Esophagus muscularis mucosa (tissue), 4 donors: ENCODE data around the gene SEMA6A. TPM values are rescaled to one million over a fixed set of nuclear protein-coding genes. Genes with fewer than 3 reads are reported as not detected.

Experiments used
- DNase-seq: peaks from one replicate; pipeline ENCODE4 v3.0.0-alpha.2; 2017; ENCODE audit errors: extremely low spot score
- H3K27ac ChIP-seq, 4 donors: fragments of 200-600 bp; sonication (generic); replicated peaks in 1 of 4; 1 replicate in 3 of 4; 2 replicates in 1 of 4; pipeline ENCODE4 v1.5.1; 2016 to 2019; ENCODE audit warnings: mild to moderate bottlenecking in 1 of 4
- H3K27me3 ChIP-seq, 4 donors: fragments of 200-600 bp; sonication (generic); one replicate each; pipeline versions ENCODE4 v1.5.1 to v1.6.0; 2016 to 2019
- H3K36me3 ChIP-seq, 4 donors: fragments of 200-600 bp; sonication (generic); one replicate each; pipeline ENCODE4 v1.5.1; 2016 to 2019
- H3K4me1 ChIP-seq, 4 donors: fragments of 200-600 bp; sonication (generic); one replicate each; pipeline ENCODE4 v1.5.1; 2016 to 2019
- H3K4me3 ChIP-seq, 4 donors: fragments of 200-600 bp; sonication (generic); 1 replicate in 2 of 4; 2 replicates in 2 of 4; pipeline ENCODE4 v1.5.1; 2016 to 2019; ENCODE audit warnings: mild to moderate bottlenecking in 4 of 4, moderate library complexity in 1 of 4
- H3K9me3 ChIP-seq, 4 donors: fragments of 200-600 bp; sonication (generic); 1 replicate in 3 of 4; 2 replicates in 1 of 4; pipeline ENCODE4 v1.5.1; 2016 to 2019
- CTCF ChIP-seq, 3 experiments: fragments of 200-600 bp in 2 of 3; fragments of 450-650 bp in 1 of 3; sonication (generic) in 2 of 3; IDR thresholded peaks; one replicate each; pipeline ENCODE4 v1.5.1; 2017 to 2019; ENCODE audit warnings: antibody characterized with exemption in 3 of 3, mild to moderate bottlenecking in 2 of 3, moderate library complexity in 1 of 3
- EP300 ChIP-seq: sonication (generic); formaldehyde crosslinking; IDR thresholded peaks from one replicate; pipeline ENCODE4 v1.6.1; 2017; ENCODE audit warnings: antibody characterized with exemption
- POLR2A ChIP-seq: fragments of 450-650 bp; IDR thresholded peaks from one replicate; pipeline ENCODE4 v1.6.1; 2017; ENCODE audit warnings: antibody characterized with exemption, moderate library complexity, mild to moderate bottlenecking, low read depth
- POLR2AphosphoS5 ChIP-seq, 2 donors: sonication (generic); formaldehyde crosslinking; IDR thresholded peaks; one replicate each; pipeline ENCODE4 v1.6.1; 2017; ENCODE audit warnings: antibody characterized with exemption in 2 of 2
- WGBS: methylation state at CpG from one replicate; pipeline ENCODE4 v1.1.5; 2018; 5-methylcytosine and 5-hydroxymethylcytosine counted together
- intact Hi-C: fragments of 100-400 bp; cut with DNase I; formaldehyde crosslinking; loops from one replicate; pipeline ENCODE4 v1.15.1; 2023
- total RNA-seq, 4 donors: library from RNA; depleted of rRNA; stranded (reverse); fragments of >200 nt; gene quantifications; one replicate each; pipeline versions ENCODE4 v1.1.0 to v1.2.1, GENCODE V29; 2016

Gene SEMA6A
- total RNA-seq, 4 donors from 2014 or later: 10.9 to 20.9 (median 14.3) TPM

- Histone ChIP-seq H3K36me3 (no peaks in the 10 kb centered on the region), H3K4me3 (no peak overlapping the region)
- no peak for TF ChIP-seq CTCF (IDR thresholded peaks at IDR 0.05)
- no peak for TF ChIP-seq POLR2AphosphoS5 (IDR thresholded peaks at IDR 0.05)
- TF ChIP-seq EP300: no peak
- no peak for TF ChIP-seq POLR2A
Observed at GRCh38 chr5:116439905-116440304, 134.7 kb downstream of the SEMA6A start.

GRCh38 chr5:116438979-116439554 lies 135.6 kb downstream of the SEMA6A start:
- intact Hi-C loops: no loop called here
- 68% methylated on average over 6 of the region's 6 CpGs for WGBS

More at GRCh38 chr5:116439905-116440304, 134.7 kb downstream of the SEMA6A start:
- Histone ChIP-seq H3K27ac (no peak overlapping the region), H3K9me3 (no peaks in the 10 kb centered on the region), H3K4me1 (peaks cover 10 to 16% (median 12%) of the 10 kb centered on the region in 4 donors), H3K27me3 (no peaks in the 10 kb centered on the region)
- 78% methylated on average over 5 of the region's 5 CpGs for WGBS
- intact Hi-C loops: no loop called here
- no peak for DNase-seq

GRCh38 chr5:116437922-116438578 lies 136.6 kb downstream of the SEMA6A start:
- H3K36me3 ChIP-seq: no peaks in the 10 kb centered on the region
- DNase-seq: no peak
- TF ChIP-seq CTCF (IDR thresholded peaks at IDR 0.05): no peak
- no peak for TF ChIP-seq EP300
- H3K27me3 ChIP-seq: no peaks in the 10 kb centered on the region
- H3K27ac ChIP-seq: no peak overlapping the region
- H3K9me3 ChIP-seq: no peaks in the 10 kb centered on the region
- H3K4me1 ChIP-seq: peaks cover 10 to 16% (median 12%) of the 10 kb centered on the region in 4 donors
- H3K4me3 ChIP-seq: no peak overlapping the region
- intact Hi-C loops: no loop called here

More at GRCh38 chr5:116438979-116439554, 135.6 kb downstream of the SEMA6A start:
- DNase-seq: no peak
- H3K9me3 ChIP-seq: no peaks in the 10 kb centered on the region
- peaks cover 10 to 16% (median 12%) of the 10 kb centered on the region in 4 donors for H3K4me1 ChIP-seq
- H3K4me3 ChIP-seq: no peak overlapping the region
- no peaks in the 10 kb centered on the region for H3K27me3 ChIP-seq
- no peak overlapping the region for H3K27ac ChIP-seq
- H3K36me3 ChIP-seq: no peaks in the 10 kb centered on the region
- TF ChIP-seq CTCF (IDR thresholded peaks at IDR 0.05): no peak
- no peak for TF ChIP-seq EP300
- no peak for TF ChIP-seq POLR2AphosphoS5 (IDR thresholded peaks at IDR 0.05)
- TF ChIP-seq POLR2A: no peak

- 90% methylated on average over 6 of the region's 6 CpGs for WGBS
- peaks cover 8 to 13% (median 10%) of the 10 kb centered on the region in 4 donors for H3K4me1 ChIP-seq
- intact Hi-C loops: no loop called here
- no peak overlapping the region for H3K4me3 ChIP-seq
- H3K36me3 ChIP-seq: no peaks in the 10 kb centered on the region
- no peak for DNase-seq
- TF ChIP-seq EP300: no peak
- no peak for TF ChIP-seq CTCF (IDR thresholded peaks at IDR 0.05)
- TF ChIP-seq POLR2A: no peak
- no peak for TF ChIP-seq POLR2AphosphoS5 (IDR thresholded peaks at IDR 0.05)
- H3K27ac ChIP-seq: no peak overlapping the region
- no peaks in the 10 kb centered on the region for H3K9me3 ChIP-seq
- no peaks in the 10 kb centered on the region for H3K27me3 ChIP-seq
Observed at GRCh38 chr5:116437351-116437705, 137.3 kb downstream of the SEMA6A start.
